GM19025 (cell line): ENCODE measurements around the gene VMP1.

Experiments
- ATAC-seq: cut with Tn5 transposase; IDR thresholded peaks from one replicate; pipeline ENCODE4 v1.9.1; 2021; ENCODE audit warnings: mild to moderate bottlenecking, low read depth, moderate library complexity; ENCODE audit not compliant: unreplicated experiment

VMP1 gene

GRCh38 chr17:59707149-59707970 lies at the start of gene VMP1, which contains the start of gene PTRH2:
Gene VMP1, plus strand, starts transcription at chr17:59707654. Its CDS starts 23,793 bp downstream, at chr17:59731447.
Gene PTRH2, minus strand, starts transcription at chr17:59707430. Its CDS starts 9,452 bp downstream, at chr17:59697978.
- peak; percentile 96 for ATAC-seq

GRCh38 chr17:59666235-59666634 lies 41.2 kb upstream of the VMP1 start:
- ATAC-seq, result no peak

- ATAC-seq, result no peak
These were observed 38.6 kb upstream of the VMP1 start for GRCh38 chr17:59668816-59669215.

- no peak for ATAC-seq
These were observed 38.0 kb upstream of the VMP1 start for GRCh38 chr17:59669411-59669810.

GRCh38 chr17:59669944-59670343 lies 37.5 kb upstream of the VMP1 start:
- no peak for ATAC-seq

- ATAC-seq, result no peak
These were observed 36.1 kb upstream of the VMP1 start for GRCh38 chr17:59671386-59671785.

- no peak for ATAC-seq
These were observed 32.2 kb upstream of the VMP1 start for GRCh38 chr17:59675231-59675630.

- no peak for ATAC-seq
These were observed 30.7 kb upstream of the VMP1 start for GRCh38 chr17:59676716-59677115.

GRCh38 chr17:59678918-59679317 lies 28.5 kb upstream of the VMP1 start:
- ATAC-seq, result no peak

- ATAC-seq, result no peak
These were observed 27.1 kb upstream of the VMP1 start for GRCh38 chr17:59680314-59680713.

- ATAC-seq, result no peak
These were observed 24.2 kb upstream of the VMP1 start for GRCh38 chr17:59683283-59683682.

- no peak for ATAC-seq
These were observed 22.5 kb upstream of the VMP1 start for GRCh38 chr17:59684967-59685366.

GRCh38 chr17:59688008-59688407 lies 19.4 kb upstream of the VMP1 start:
- ATAC-seq, result no peak

- no peak for ATAC-seq
These were observed 19.0 kb upstream of the VMP1 start for GRCh38 chr17:59688496-59688895.

- ATAC-seq, result no peak
These were observed 13.9 kb upstream of the VMP1 start for GRCh38 chr17:59693582-59693981.

GRCh38 chr17:59694344-59694743 lies 13.1 kb upstream of the VMP1 start:
- no peak for ATAC-seq

- ATAC-seq, result no peak
These were observed 11.3 kb upstream of the VMP1 start for GRCh38 chr17:59695945-59696681.

GRCh38 chr17:59696682-59697277 lies 10.7 kb upstream of the VMP1 start:
- no peak for ATAC-seq

- ATAC-seq, result no peak
These were observed 9.3 kb upstream of the VMP1 start for GRCh38 chr17:59698143-59698542.

- ATAC-seq, result no peak
These were observed 8.2 kb upstream of the VMP1 start for GRCh38 chr17:59699218-59699617.

- no peak for ATAC-seq
These were observed 7.7 kb upstream of the VMP1 start for GRCh38 chr17:59699786-59700185.
